PC-3 (cell line): ENCODE results near the gene CSMD2. TPM values are rescaled to one million over a fixed set of nuclear protein-coding genes. Genes with fewer than 3 reads are reported as not detected.

ENCODE experiments used
- ATAC-seq: fragments of 200-7000 bp; cut with Tn5 transposase; 2 replicates; pipeline ENCODE4 v1.9.1; 2020; ENCODE audit warnings: mild to moderate bottlenecking, moderate library complexity
- BruUV-seq: library from RNA; stranded (reverse); fragments of 400-500 nt; replicated peaks from 2 replicates; lab custom pipeline; 2021; lab: Mats Ljungman, UMichigan
- CTCF ChIA-PET: fragments of 300-600 bp; sonication (Branson Sonifier 250); formaldehyde crosslinking; loops from one replicate; lab custom pipeline; 2022; ENCODE audit warnings: antibody characterized with exemption; lab: Charles Lee
- POLR2A ChIA-PET: fragments of 300-600 bp; sonication (Branson Sonifier 250); formaldehyde crosslinking; loops from one replicate; lab custom pipeline; 2022; ENCODE audit warnings: antibody characterized with exemption; ENCODE audit not compliant: unreplicated experiment; lab: Charles Lee
- DNase-seq: peaks from one replicate; pipeline ENCODE4 v3.0.0-alpha.2; 2015
- H2AFZ ChIP-seq: fragments of 300-600 bp; sonication (generic); 2 replicates; pipeline ENCODE4 v1.6.0; 2016; ENCODE audit warnings: antibody characterized with exemption, low read length
- H3F3A ChIP-seq: fragments of 300-600 bp; sonication (generic); one replicate; pipeline ENCODE4 v1.6.0; 2017; ENCODE audit warnings: antibody characterized with exemption, low read length, control low read depth, mild to moderate bottlenecking; ENCODE audit not compliant: unreplicated experiment
- H3K27ac ChIP-seq: fragments of 300-600 bp; sonication (generic); 2 replicates; pipeline ENCODE4 v1.5.1; 2016; ENCODE audit warnings: mild to moderate bottlenecking, low read length
- H3K27me3 ChIP-seq: fragments of 300-600 bp; sonication (generic); 2 replicates; pipeline ENCODE4 v1.6.1; 2016; ENCODE audit warnings: low read length, mixed read lengths
- H3K36me3 ChIP-seq: fragments of 300-600 bp; sonication (generic); 2 replicates; pipeline ENCODE4 v1.6.1; 2016; ENCODE audit warnings: low read depth, mixed run types, low read length, mixed read lengths
- H3K4me1 ChIP-seq: fragments of 300-600 bp; sonication (generic); 2 replicates; pipeline ENCODE4 v1.5.1; 2016; ENCODE audit warnings: low read length; ENCODE audit not compliant: insufficient read depth
- H3K4me2 ChIP-seq: fragments of 300-600 bp; sonication (generic); 2 replicates; pipeline ENCODE4 v1.6.0; 2016; ENCODE audit warnings: low read length
- H3K4me3 ChIP-seq: fragments of 300-600 bp; sonication (generic); 2 replicates; pipeline ENCODE4 v1.5.1; 2016; ENCODE audit warnings: mild to moderate bottlenecking, low read length, mixed read lengths
- H3K79me2 ChIP-seq: fragments of 300-600 bp; sonication (generic); 2 replicates; pipeline ENCODE4 v1.6.1; 2017; ENCODE audit warnings: low read length, mixed read lengths
- H3K9ac ChIP-seq: fragments of 300-600 bp; sonication (generic); 2 replicates; pipeline ENCODE4 v1.6.0; 2016; ENCODE audit warnings: mild to moderate bottlenecking, low read length
- H3K9me2 ChIP-seq: fragments of 300-600 bp; sonication (generic); replicated peaks from 2 replicates; pipeline ENCODE4 v1.6.1; 2016; ENCODE audit warnings: mixed run types, low read length, mixed read lengths
- H3K9me3 ChIP-seq: fragments of 300-600 bp; sonication (generic); 2 replicates; pipeline ENCODE4 v1.6.1; 2016; ENCODE audit warnings: low read length, mixed read lengths
- H4K20me1 ChIP-seq: fragments of 300-600 bp; sonication (generic); 2 replicates; pipeline ENCODE4 v1.6.1; 2016; ENCODE audit warnings: low read length, mixed read lengths
- CTCF ChIP-seq: fragments of 300-600 bp; sonication (generic); conservative IDR thresholded peaks from 2 replicates; pipeline ENCODE4 v1.5.1; 2017; ENCODE audit warnings: antibody characterized with exemption, low read depth, mild to moderate bottlenecking, low read length
- EZH2 ChIP-seq: fragments of 300-600 bp; sonication (generic); IDR thresholded peaks from one replicate; pipeline ENCODE4 v1.6.1; 2017; ENCODE audit warnings: antibody characterized with exemption, mild to moderate bottlenecking, low read length; ENCODE audit not compliant: unreplicated experiment
- EZH2phosphoT487 ChIP-seq: fragments of 300-600 bp; sonication (generic); IDR thresholded peaks from 2 replicates; pipeline ENCODE4 v1.6.1; 2018; ENCODE audit warnings: mild to moderate bottlenecking, antibody characterized with exemption, low read length, borderline replicate concordance
- intact Hi-C: fragments of 100-400 bp; cut with micrococcal nuclease; formaldehyde crosslinking; loops from 2 replicates; pipeline ENCODE4 v1.9.0; 2023
- total RNA-seq: library from RNA; depleted of rRNA; stranded (reverse); fragments of >200 nt; gene quantifications from 2 replicates; pipeline ENCODE4 v1.2.3, GENCODE V29; 2014

The CSMD2 gene
- total RNA-seq, 1 experiment from 2014 or later: not detected

- Histone ChIP-seq H3K9me3 (no peaks in the 10 kb centered on the region), H3K79me2 (no peaks in the 10 kb centered on the region), H3F3A (no peaks in the 10 kb centered on the region), H2AFZ (no peak overlapping the region), H3K9ac (no peak overlapping the region), H3K4me2 (no peak overlapping the region), H4K20me1 (no peaks in the 10 kb centered on the region), H3K36me3 (no peaks in the 10 kb centered on the region), H3K4me1 (no peaks in the 10 kb centered on the region), H3K4me3 (no peak overlapping the region), H3K27me3 (no peaks in the 10 kb centered on the region), H3K27ac (no peak overlapping the region), H3K9me2 (no peaks in the 10 kb centered on the region)
- intact Hi-C loops: no loop called here
- TF ChIP-seq EZH2 (no peak), CTCF (no peak), EZH2phosphoT487 (no peak)
- ATAC-seq (no peak), DNase-seq (no peak)
- CTCF ChIA-PET: no interaction called here
- POLR2A ChIA-PET: no interaction called here
- no TSS peak for BruUV-seq
These were observed 271.7 kb downstream of the CSMD2 start for GRCh38 chr1:33893147-33893830.

- Histone ChIP-seq H3F3A (no peaks in the 10 kb centered on the region), H3K4me3 (no peak overlapping the region), H3K79me2 (no peaks in the 10 kb centered on the region), H3K27me3 (no peaks in the 10 kb centered on the region), H4K20me1 (no peaks in the 10 kb centered on the region), H3K9me3 (no peaks in the 10 kb centered on the region), H3K4me1 (no peaks in the 10 kb centered on the region), H3K9ac (no peak overlapping the region), H3K4me2 (no peak overlapping the region), H3K27ac (no peak overlapping the region), H3K36me3 (no peaks in the 10 kb centered on the region), H2AFZ (no peak overlapping the region), H3K9me2 (no peaks in the 10 kb centered on the region)
- ATAC-seq (no peak), DNase-seq (no peak)
- ChIA-PET CTCF (no interaction called here), POLR2A (no interaction called here)
- TF ChIP-seq CTCF (no peak), EZH2 (no peak), EZH2phosphoT487 (no peak)
- no TSS peak for BruUV-seq
- intact Hi-C loops: no loop called here
These were observed 278.5 kb downstream of the CSMD2 start for GRCh38 chr1:33886496-33886895.

- no peaks in the 10 kb centered on the region for H3F3A ChIP-seq
- BruUV-seq: no TSS peak
- TF ChIP-seq CTCF (no peak), EZH2phosphoT487 (no peak), EZH2 (no peak)
- H3K36me3 ChIP-seq: no peaks in the 10 kb centered on the region
- no peak overlapping the region for H3K4me3 ChIP-seq
- no peak overlapping the region for H3K9ac ChIP-seq
- H3K9me2 ChIP-seq: no peaks in the 10 kb centered on the region
- no peak overlapping the region for H2AFZ ChIP-seq
- ChIA-PET POLR2A (no interaction called here), CTCF (no interaction called here)
- no peaks in the 10 kb centered on the region for H3K27me3 ChIP-seq
- no peaks in the 10 kb centered on the region for H3K4me1 ChIP-seq
- DNase-seq (no peak), ATAC-seq (no peak)
- intact Hi-C loops: no loop called here
- H4K20me1 ChIP-seq: no peaks in the 10 kb centered on the region
- no peaks in the 10 kb centered on the region for H3K9me3 ChIP-seq
- H3K4me2 ChIP-seq: no peak overlapping the region
- no peaks in the 10 kb centered on the region for H3K79me2 ChIP-seq
- H3K27ac ChIP-seq: no peak overlapping the region
These were observed 284.7 kb downstream of the CSMD2 start for GRCh38 chr1:33880305-33880704.
